Neural progenitor cell (in vitro differentiated cells): ENCODE measurements around the gene BMERB1. TPM values are rescaled to one million over a fixed set of nuclear protein-coding genes. Genes with fewer than 3 reads are reported as not detected.
"Not testable (repeated sequence)": the region's sequence is repeated elsewhere in the genome, so short reads cannot be mapped to it uniquely, and the experiment has no call there.

Source experiments
- DNase-seq: peaks from one replicate; pipeline ENCODE4 v3.0.0-alpha.2; 2016; ENCODE audit warnings: low spot score
- H2AFZ ChIP-seq: fragments of 200-600 bp; sonication (generic); replicated peaks from 2 replicates; pipeline ENCODE4 v1.6.1; 2016; ENCODE audit warnings: antibody characterized with exemption
- H3F3A ChIP-seq: fragments of 200-600 bp; sonication (generic); 2 replicates; pipeline ENCODE4 v1.6.1; 2016; ENCODE audit warnings: antibody characterized with exemption, low read depth
- H3K27ac ChIP-seq: fragments of 200-600 bp; sonication (generic); 2 replicates; pipeline ENCODE4 v1.5.1; 2016; ENCODE audit warnings: mild to moderate bottlenecking
- H3K27me3 ChIP-seq: fragments of 200-600 bp; sonication (generic); 2 replicates; pipeline ENCODE4 v1.6.1; 2016; ENCODE audit warnings: mild to moderate bottlenecking, moderate library complexity
- H3K36me3 ChIP-seq: fragments of 200-600 bp; sonication (generic); 2 replicates; pipeline ENCODE4 v1.5.1; 2016
- H3K4me1 ChIP-seq: fragments of 200-600 bp; sonication (generic); 2 replicates; pipeline ENCODE4 v1.6.1; 2016; ENCODE audit warnings: mixed run types
- H3K4me2 ChIP-seq: fragments of 200-600 bp; sonication (generic); 2 replicates; pipeline ENCODE4 v1.6.1; 2016
- H3K4me3 ChIP-seq: fragments of 200-600 bp; sonication (generic); 2 replicates; pipeline ENCODE4 v1.5.1; 2016
- H3K79me2 ChIP-seq: fragments of 200-600 bp; sonication (generic); 2 replicates; pipeline ENCODE4 v1.6.1; 2016; ENCODE audit warnings: low read depth
- H3K9ac ChIP-seq: fragments of 200-600 bp; sonication (generic); 2 replicates; pipeline ENCODE4 v1.6.1; 2016
- H3K9me3 ChIP-seq: fragments of 200-600 bp; sonication (generic); 2 replicates; pipeline ENCODE4 v1.5.1; 2016; ENCODE audit warnings: low read depth
- H4K20me1 ChIP-seq: fragments of 200-600 bp; sonication (generic); 2 replicates; pipeline ENCODE4 v1.6.1; 2016; ENCODE audit warnings: low read depth
- H3K27ac Mint-ChIP-seq: 3 replicates; pipeline ENCODE4 v1.8.0; 2021; ENCODE audit warnings: mixed read lengths
- H3K27me3 Mint-ChIP-seq: 2 replicates; pipeline ENCODE4 v1.8.0; 2022; ENCODE audit warnings: low read depth, mild to moderate bottlenecking, inconsistent platforms, moderate library complexity, mixed read lengths; ENCODE audit not compliant: insufficient read depth
- H3K36me3 Mint-ChIP-seq: 3 replicates; pipeline ENCODE4 v1.8.0; 2021; ENCODE audit warnings: mixed read lengths
- H3K4me1 Mint-ChIP-seq: 3 replicates; pipeline ENCODE4 v1.8.0; 2021; ENCODE audit warnings: mixed read lengths
- H3K4me3 Mint-ChIP-seq: 3 replicates; pipeline ENCODE4 v1.8.0; 2021; ENCODE audit warnings: mild to moderate bottlenecking, moderate library complexity, mixed read lengths
- H3K9me3 Mint-ChIP-seq: 3 replicates; pipeline ENCODE4 v1.8.0; 2020; ENCODE audit warnings: mixed read lengths
- CTCF ChIP-seq: fragments of 200-600 bp; sonication (generic); IDR thresholded peaks from 2 replicates; pipeline ENCODE4 v1.5.1; 2017; ENCODE audit warnings: antibody characterized with exemption, mild to moderate bottlenecking
- EZH2 ChIP-seq: fragments of 200-600 bp; sonication (generic); IDR thresholded peaks from 2 replicates; pipeline ENCODE4 v1.6.1; 2017; ENCODE audit warnings: antibody characterized with exemption, mild to moderate bottlenecking, moderate library complexity
- EZH2phosphoT487 ChIP-seq: fragments of 200-600 bp; sonication (generic); IDR thresholded peaks from 2 replicates; pipeline ENCODE4 v1.6.1; 2017; ENCODE audit warnings: antibody characterized with exemption
- total RNA-seq: library from RNA; depleted of rRNA; stranded (reverse); fragments of >200 nt; gene quantifications from 2 replicates; pipeline ENCODE4 v1.2.3, GENCODE V29; 2015; ENCODE audit warnings: low replicate concordance

BMERB1 gene
- total RNA-seq, 1 donor from 2014 or later, result 39.0 TPM

GRCh38 chr16:15564604-15565339 is 130.4 kb downstream of the BMERB1 start:
- no peaks in the 10 kb centered on the region for H3K27me3 ChIP-seq
- peaks cover 7% of the 10 kb centered on the region for H3K4me1 Mint-ChIP-seq
- H3K27ac ChIP-seq, result no peak overlapping the region
- H2AFZ ChIP-seq, result no peak overlapping the region
- no peak overlapping the region for H3K27ac Mint-ChIP-seq
- no peaks in the 10 kb centered on the region for H3K79me2 ChIP-seq
- H3K4me3 ChIP-seq, result no peak overlapping the region
- H3F3A ChIP-seq, result no peaks in the 10 kb centered on the region
- peak; percentile 7 for DNase-seq
- peaks cover 2% of the 10 kb centered on the region for H3K9me3 Mint-ChIP-seq
- H3K4me3 Mint-ChIP-seq, result no peak overlapping the region
- peaks cover 11% of the 10 kb centered on the region for H3K36me3 Mint-ChIP-seq
- peaks cover 17% of the 10 kb centered on the region for H3K4me1 ChIP-seq
- no peaks in the 10 kb centered on the region for H4K20me1 ChIP-seq
- TF ChIP-seq EZH2phosphoT487 (no peak), CTCF (no peak), EZH2 (no peak)
- H3K9ac ChIP-seq, result no peak overlapping the region
- no peaks in the 10 kb centered on the region for H3K36me3 ChIP-seq
- H3K27me3 Mint-ChIP-seq, result no peaks in the 10 kb centered on the region
- no peak overlapping the region for H3K4me2 ChIP-seq
- H3K9me3 ChIP-seq, result no peaks in the 10 kb centered on the region

GRCh38 chr16:15566095-15566494 is 131.7 kb downstream of the BMERB1 start:
- Histone ChIP-seq H3K4me3 (no peak overlapping the region), H3K79me2 (no peaks in the 10 kb centered on the region), H3K36me3 (no peaks in the 10 kb centered on the region), H3K4me2 (no peak overlapping the region), H4K20me1 (no peaks in the 10 kb centered on the region), H3K9me3 (no peaks in the 10 kb centered on the region), H3K27me3 (no peaks in the 10 kb centered on the region), H2AFZ (no peak overlapping the region), H3K9ac (no peak overlapping the region), H3K4me1 (peaks cover 17% of the 10 kb centered on the region), H3K27ac (no peak overlapping the region), H3F3A (no peaks in the 10 kb centered on the region)
- TF ChIP-seq CTCF (no peak), EZH2phosphoT487 (no peak), EZH2 (no peak)
- Mint-ChIP-seq H3K4me3 (no peak overlapping the region), H3K36me3 (peaks cover 11% of the 10 kb centered on the region), H3K27me3 (no peaks in the 10 kb centered on the region), H3K4me1 (peaks cover 7% of the 10 kb centered on the region), H3K27ac (no peak overlapping the region), H3K9me3 (peaks cover 2% of the 10 kb centered on the region)
- no peak for DNase-seq

GRCh38 chr16:15567823-15568222 is 133.4 kb downstream of the BMERB1 start:
- Histone ChIP-seq H3K27me3 (no peaks in the 10 kb centered on the region), H3K4me3 (no peak overlapping the region), H4K20me1 (no peaks in the 10 kb centered on the region), H3K9ac (no peak overlapping the region), H3K9me3 (no peaks in the 10 kb centered on the region), H3K79me2 (no peaks in the 10 kb centered on the region), H2AFZ (no peak overlapping the region), H3K27ac (no peak overlapping the region), H3K4me2 (no peak overlapping the region), H3K36me3 (no peaks in the 10 kb centered on the region), H3K4me1 (peaks cover 17% of the 10 kb centered on the region), H3F3A (no peaks in the 10 kb centered on the region)
- no peak overlapping the region for H3K4me3 Mint-ChIP-seq
- H3K27me3 Mint-ChIP-seq, result no peaks in the 10 kb centered on the region
- no peak for TF ChIP-seq EZH2phosphoT487
- no peak for TF ChIP-seq EZH2
- no peak for TF ChIP-seq CTCF
- DNase-seq, result no peak
- H3K27ac Mint-ChIP-seq, result no peak overlapping the region
- peaks cover 2% of the 10 kb centered on the region for H3K9me3 Mint-ChIP-seq
- H3K36me3 Mint-ChIP-seq, result peaks cover 11% of the 10 kb centered on the region
- peaks cover 7% of the 10 kb centered on the region for H3K4me1 Mint-ChIP-seq

DNA sequence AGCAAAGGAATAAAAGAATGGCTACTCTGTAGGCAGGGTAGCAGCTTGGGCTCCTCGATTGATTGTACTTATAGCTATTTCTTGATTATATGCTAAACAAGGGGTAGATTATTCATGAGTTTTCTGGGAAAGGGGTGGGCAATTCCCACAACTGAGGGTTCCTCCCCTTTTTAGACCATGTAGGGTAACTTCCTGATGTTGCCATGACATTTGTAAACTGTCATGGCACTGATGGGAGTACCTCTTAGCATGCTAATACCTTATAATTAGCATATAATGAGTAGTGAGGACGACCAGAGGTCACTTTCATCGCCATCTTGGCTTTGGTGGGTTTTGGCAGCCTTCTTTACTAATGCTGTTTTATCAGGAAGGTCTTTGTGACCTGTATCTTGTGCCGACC is 136.3 kb downstream of the BMERB1 start:
- not testable (repeated sequence) for H3K4me2 ChIP-seq, H3K9me3 Mint-ChIP-seq, H3K27ac Mint-ChIP-seq

More for the DNA sequence above, 136.3 kb downstream of the BMERB1 start:
- H3K4me1 Mint-ChIP-seq, H3K4me3 ChIP-seq, H3K27me3 ChIP-seq, H3K36me3 ChIP-seq, H3F3A ChIP-seq, H3K4me3 Mint-ChIP-seq, H3K36me3 Mint-ChIP-seq, H3K79me2 ChIP-seq, H4K20me1 ChIP-seq, H3K27ac ChIP-seq, H3K4me1 ChIP-seq, H3K27me3 Mint-ChIP-seq, H2AFZ ChIP-seq, H3K9ac ChIP-seq, H3K9me3 ChIP-seq, DNase-seq: not testable (repeated sequence)
